Right lobe of liver (tissue), 6 donors: ENCODE data around the gene NDUFS8. TPM values are rescaled to one million over a fixed set of nuclear protein-coding genes. Genes with fewer than 3 reads are reported as not detected.

Source experiments
- ATAC-seq, 4 donors: fragments of 200-7000 bp; cut with Tn5 transposase; one replicate each; pipeline ENCODE4 v1.9.1; 2020; ENCODE audit warnings: mild to moderate bottlenecking in 4 of 4, moderate library complexity in 4 of 4
- DNase-seq, 3 donors: peaks; one replicate each; pipeline ENCODE4 v3.0.0-alpha.2; 2020
- H3K27ac ChIP-seq, 3 donors: fragments of 200-600 bp; one replicate each; pipeline ENCODE4 v1.8.0; 2022
- H3K27me3 ChIP-seq, 2 donors: fragments of 200-600 bp; one replicate each; pipeline ENCODE4 v1.8.0; 2022
- H3K36me3 ChIP-seq, 4 donors: fragments of 200-600 bp; sonication (generic) in 1 of 4; one replicate each; pipeline versions ENCODE4 v1.5.1 to v1.8.0; 2017 to 2022; ENCODE audit warnings: control low read depth in 1 of 4
- H3K4me1 ChIP-seq, 4 donors: fragments of 200-600 bp; sonication (generic) in 1 of 4; one replicate each; pipeline versions ENCODE4 v1.5.1 to v1.8.0; 2017 to 2022; ENCODE audit warnings: control low read depth in 1 of 4
- H3K4me3 ChIP-seq, 3 donors: fragments of 200-600 bp; one replicate each; pipeline ENCODE4 v1.8.0; 2022
- H3K9me3 ChIP-seq, 4 donors: fragments of 200-600 bp; sonication (generic) in 1 of 4; one replicate each; pipeline versions ENCODE4 v1.5.1 to v1.8.0; 2017 to 2022; ENCODE audit warnings: control low read depth in 1 of 4
- CTCF ChIP-seq, 4 donors: fragments of 200-600 bp in 3 of 4; fragments of 450-650 bp in 1 of 4; IDR thresholded peaks; one replicate each; pipeline versions ENCODE4 v1.5.1 to v1.8.0; 2016 to 2022; ENCODE audit warnings: antibody characterized with exemption in 4 of 4, mild to moderate bottlenecking in 2 of 4
- POLR2A ChIP-seq: fragments of 450-650 bp; IDR thresholded peaks from one replicate; pipeline ENCODE4 v1.6.1; 2017; ENCODE audit warnings: antibody characterized with exemption, mild to moderate bottlenecking
- WGBS: methylation state at CpG from one replicate; pipeline ENCODE4 v1.1.6; 2018; ENCODE audit warnings: low coverage, low lambda C conversion rate; ENCODE audit not compliant: insufficient coverage; ENCODE audit errors: missing lambda C conversion rate; 5-methylcytosine and 5-hydroxymethylcytosine counted together
- intact Hi-C, 2 donors: fragments of 100-400 bp; cut with DNase I; formaldehyde crosslinking; loops; one replicate each; pipeline versions ENCODE4 v1.11.2 to v1.14.1; 2022
- total RNA-seq, 6 experiments: library from RNA; depleted of rRNA in 2 of 6; stranded (reverse); fragments of >200 nt in 2 of 6; fragmentation: NEBNext Ultra II Directional in 3 of 6; extraction: Animal tissue kit (Norgen Biotek cat#: 25700) in 3 of 6; gene quantifications; one replicate each; pipeline versions ENCODE4 v1.1.0 to v1.2.4, GENCODE V29; 2016 to 2023
- donor health status: DM: no; HTN: yes; CAD: no.
- donor health status: DM: no; HTN: no; CAD: no.
- donor health status: DM: no; HTN: no; CAD: no.
- donor health status: DM: no; HTN: yes; CAD: no.
- donor health status: DM: no; HTN: yes; CAD: no.

The NDUFS8 gene
- total RNA-seq, 6 experiments from 2014 or later = 61.9 to 159 (median 88.4) TPM

DNA sequence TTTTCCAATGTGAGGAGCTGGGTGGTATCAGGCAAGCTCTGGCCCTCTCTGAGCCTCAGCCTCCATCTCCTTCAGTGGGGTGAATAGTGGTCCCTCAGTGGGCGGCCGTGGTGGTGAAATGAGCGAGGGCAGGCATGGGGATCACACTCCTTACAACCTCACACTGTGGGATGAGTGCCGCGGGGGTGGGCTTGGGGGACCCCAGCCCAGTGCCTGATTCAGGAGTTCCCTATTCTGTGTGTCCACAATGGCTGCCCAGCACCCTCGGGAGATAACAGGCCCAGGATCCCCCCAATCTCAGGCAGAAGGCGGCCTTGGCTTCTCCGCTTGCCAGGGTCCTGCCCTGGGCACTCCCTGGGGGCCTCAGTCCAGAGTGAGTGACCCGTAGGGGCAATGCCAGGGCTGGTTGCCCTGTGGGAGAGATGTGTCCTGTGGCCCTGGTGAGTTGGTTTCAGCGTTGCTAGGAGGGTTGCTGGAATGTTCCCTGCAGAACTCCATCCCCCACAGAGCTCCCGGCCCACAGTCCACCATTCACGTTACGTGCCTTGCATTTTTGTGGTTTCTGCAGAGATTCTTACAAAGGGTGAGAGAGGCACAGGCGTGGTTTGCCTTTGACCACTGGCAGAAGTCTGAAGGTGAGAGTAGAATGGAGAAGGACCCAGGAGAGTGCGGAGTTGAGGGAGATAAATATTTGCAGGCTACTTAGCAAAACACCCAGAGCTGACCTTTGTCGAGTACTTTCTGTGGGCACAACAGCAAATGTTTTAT lies 17.5 kb upstream of the NDUFS8 start:
- Histone ChIP-seq H3K36me3 (no peaks in the 10 kb centered on the region), H3K27ac (no peak overlapping the region), H3K9me3 (no peaks in the 10 kb centered on the region), H3K27me3 (no peaks in the 10 kb centered on the region), H3K4me3 (no peak overlapping the region), H3K4me1 (peaks cover 0 to 24% (median 6%) of the 10 kb centered on the region in 4 donors)
- intact Hi-C loops = no loop called here
- TF ChIP-seq CTCF (IDR thresholded peaks at IDR 0.05) = no peak
- no peak for TF ChIP-seq POLR2A
- ATAC-seq = no peak
- WGBS = 64% methylated on average over 9 of the region's 16 CpGs
- no peak for DNase-seq

- DNase-seq (no peak), ATAC-seq (no peak)
- intact Hi-C loops = no loop called here
- H3K9me3 ChIP-seq = no peaks in the 10 kb centered on the region
- no peaks in the 10 kb centered on the region for H3K36me3 ChIP-seq
- H3K27me3 ChIP-seq = no peaks in the 10 kb centered on the region
- 60% methylated on average over 1 of the region's 14 CpGs for WGBS
- no peak overlapping the region for H3K4me3 ChIP-seq
- no peak overlapping the region for H3K27ac ChIP-seq
- peaks cover 0 to 24% (median 6%) of the 10 kb centered on the region in 4 donors for H3K4me1 ChIP-seq
- TF ChIP-seq POLR2A (no peak), CTCF (IDR thresholded peaks at IDR 0.05) (no peak)
Measured at GRCh38 chr11:68013611-68014156, 16.8 kb upstream of the NDUFS8 start.

DNA sequence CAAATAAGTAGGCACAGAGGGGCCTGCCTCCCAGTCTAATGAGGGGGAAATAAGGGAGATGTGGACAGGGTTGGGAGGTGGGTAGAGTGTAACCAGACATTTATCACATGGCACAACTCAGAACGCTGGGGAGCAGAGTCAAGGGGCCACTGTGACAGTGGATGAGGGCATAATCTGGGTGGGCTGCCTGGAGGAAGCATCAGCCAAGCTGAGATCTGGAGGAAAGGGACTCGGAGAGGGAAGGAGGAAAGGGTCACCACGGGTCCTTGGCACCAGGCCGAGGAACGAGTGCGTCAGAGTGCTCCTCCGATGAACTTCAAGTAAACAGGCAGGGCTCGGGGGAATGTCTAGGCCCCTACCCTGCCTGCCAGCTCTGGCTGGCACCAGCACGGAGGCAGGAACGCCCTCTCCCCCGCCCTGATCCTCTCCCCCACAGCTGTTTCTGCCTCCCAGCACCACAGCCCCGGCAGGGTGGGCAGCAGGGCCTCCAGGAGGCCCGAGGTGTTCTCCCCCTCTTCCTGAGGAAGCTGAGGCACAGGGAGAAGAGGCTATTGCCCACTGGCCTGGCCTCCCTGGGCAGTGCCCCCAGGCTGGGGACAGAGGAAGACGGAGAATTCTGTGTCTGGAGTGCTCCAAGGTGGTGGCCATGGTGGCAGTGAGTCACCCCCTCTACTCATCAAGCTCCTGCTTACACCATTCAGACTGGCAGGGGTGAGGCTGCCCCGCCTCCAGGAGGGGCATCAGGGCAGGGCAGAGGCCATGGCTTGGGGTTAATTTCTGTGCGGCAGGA lies 16.1 kb upstream of the NDUFS8 start:
- Histone ChIP-seq H3K27ac (no peak overlapping the region), H3K36me3 (no peaks in the 10 kb centered on the region), H3K27me3 (no peaks in the 10 kb centered on the region), H3K4me3 (no peak overlapping the region), H3K9me3 (no peaks in the 10 kb centered on the region), H3K4me1 (peaks cover 0 to 24% (median 6%) of the 10 kb centered on the region in 4 donors)
- DNase-seq (no peak), ATAC-seq (no peak)
- intact Hi-C loops = no loop called here
- 49% methylated on average over 2 of the region's 16 CpGs for WGBS
- TF ChIP-seq POLR2A (no peak), CTCF (IDR thresholded peaks at IDR 0.05) (no peak)

- Histone ChIP-seq H3K36me3 (no peaks in the 10 kb centered on the region), H3K27me3 (no peaks in the 10 kb centered on the region), H3K4me3 (no peak overlapping the region), H3K9me3 (no peaks in the 10 kb centered on the region), H3K27ac (no peak overlapping the region), H3K4me1 (peaks cover 0 to 19% (median 4%) of the 10 kb centered on the region in 4 donors)
- ATAC-seq (no peak), DNase-seq (no peak)
- TF ChIP-seq POLR2A = no peak
- TF ChIP-seq CTCF (IDR thresholded peaks at IDR 0.05) = no peak
- intact Hi-C loops = no loop called here
- WGBS = no CpG with 5 or more reads among the region's 19 CpGs
Measured at GRCh38 chr11:68014947-68015447, 15.5 kb upstream of the NDUFS8 start.
